WTC11 (cell line): Measurements from ENCODE around the gene CASR.
"Not testable (repeated sequence)": the region's sequence is repeated elsewhere in the genome, so short reads cannot be mapped to it uniquely, and the experiment has no call there.

ENCODE experiments used
- FOXJ3 ChIP-seq: sonication (generic); formaldehyde crosslinking; IDR thresholded peaks from 2 replicates; pipeline ENCODE4 v1.9.0; 2021; ENCODE audit warnings: missing genetic modification reagents, mild to moderate bottlenecking, borderline replicate concordance
- FOXK1 ChIP-seq: sonication (generic); formaldehyde crosslinking; IDR thresholded peaks from 2 replicates; pipeline ENCODE4 v1.8.0; 2022; ENCODE audit warnings: mild to moderate bottlenecking, moderate library complexity, missing genetic modification reagents
- IRF2 ChIP-seq: sonication (generic); formaldehyde crosslinking; IDR thresholded peaks from 2 replicates; pipeline ENCODE4 v1.8.0; 2022; ENCODE audit warnings: low read depth, missing genetic modification reagents, borderline replicate concordance
- NR2C2 ChIP-seq: sonication (generic); formaldehyde crosslinking; IDR thresholded peaks from 2 replicates; pipeline ENCODE4 v1.8.0; 2022; ENCODE audit warnings: mild to moderate bottlenecking, missing genetic modification reagents
- NR3C1 ChIP-seq: sonication (generic); formaldehyde crosslinking; conservative IDR thresholded peaks from 2 replicates; pipeline ENCODE4 v1.8.1; 2023; ENCODE audit warnings: low read depth, mild to moderate bottlenecking, missing genetic modification reagents
- ZNF138 ChIP-seq: sonication (generic); formaldehyde crosslinking; conservative IDR thresholded peaks from 2 replicates; pipeline ENCODE4 v1.8.1; 2022; ENCODE audit warnings: mild to moderate bottlenecking, moderate library complexity, missing genetic modification reagents
- TF ChIP-seq, protein P1 (sequence below): fragments of 200-600 bp; IDR thresholded peaks from 2 replicates; pipeline ENCODE4 v1.8.0; 2022; ENCODE audit warnings: antibody characterized with exemption
- TF ChIP-seq, protein P2 (sequence below): sonication (generic); formaldehyde crosslinking; conservative IDR thresholded peaks from 2 replicates; pipeline ENCODE4 v1.8.1; 2023; ENCODE audit warnings: mild to moderate bottlenecking, low read depth, missing genetic modification reagents, moderate library complexity
- TF ChIP-seq, protein P3 (sequence below): fragments of 250-450 bp; sonication (Bioruptor Pico); IDR thresholded peaks from 2 replicates; pipeline ENCODE4 v2.1.2; 2022; ENCODE audit warnings: mild to moderate bottlenecking, moderate library complexity
- TF ChIP-seq, protein P4 (sequence below): fragments of 250-450 bp; sonication (Bioruptor Pico); IDR thresholded peaks from 2 replicates; pipeline ENCODE4 v1.8.0; 2021; ENCODE audit warnings: mild to moderate bottlenecking
- TF ChIP-seq, protein P5 (sequence below): sonication (generic); formaldehyde crosslinking; IDR thresholded peaks from 2 replicates; pipeline ENCODE4 v1.8.1; 2023; ENCODE audit warnings: mild to moderate bottlenecking, missing genetic modification reagents

DNA sequence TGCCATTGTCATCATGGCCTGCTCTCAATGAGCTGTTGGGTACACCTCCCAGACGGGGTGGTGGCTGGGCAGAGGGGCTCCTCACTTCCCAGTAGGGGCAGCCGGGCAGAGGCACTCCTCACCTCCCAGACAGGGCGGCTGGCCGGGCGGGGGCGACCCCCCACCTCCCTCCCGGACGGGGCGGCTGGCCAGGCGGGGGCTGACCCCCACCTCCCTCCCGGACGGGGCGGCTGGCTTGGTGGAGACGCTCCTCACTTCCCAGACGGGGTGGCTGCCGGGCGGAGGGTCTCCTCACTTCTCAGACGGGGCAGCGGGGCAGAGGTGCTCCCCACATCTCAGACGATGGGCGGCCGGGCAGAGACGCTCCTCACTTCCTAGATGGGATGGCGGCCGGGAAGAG lies 18.0 kb downstream of the CASR start:
- TF ChIP-seq, protein P1, sequence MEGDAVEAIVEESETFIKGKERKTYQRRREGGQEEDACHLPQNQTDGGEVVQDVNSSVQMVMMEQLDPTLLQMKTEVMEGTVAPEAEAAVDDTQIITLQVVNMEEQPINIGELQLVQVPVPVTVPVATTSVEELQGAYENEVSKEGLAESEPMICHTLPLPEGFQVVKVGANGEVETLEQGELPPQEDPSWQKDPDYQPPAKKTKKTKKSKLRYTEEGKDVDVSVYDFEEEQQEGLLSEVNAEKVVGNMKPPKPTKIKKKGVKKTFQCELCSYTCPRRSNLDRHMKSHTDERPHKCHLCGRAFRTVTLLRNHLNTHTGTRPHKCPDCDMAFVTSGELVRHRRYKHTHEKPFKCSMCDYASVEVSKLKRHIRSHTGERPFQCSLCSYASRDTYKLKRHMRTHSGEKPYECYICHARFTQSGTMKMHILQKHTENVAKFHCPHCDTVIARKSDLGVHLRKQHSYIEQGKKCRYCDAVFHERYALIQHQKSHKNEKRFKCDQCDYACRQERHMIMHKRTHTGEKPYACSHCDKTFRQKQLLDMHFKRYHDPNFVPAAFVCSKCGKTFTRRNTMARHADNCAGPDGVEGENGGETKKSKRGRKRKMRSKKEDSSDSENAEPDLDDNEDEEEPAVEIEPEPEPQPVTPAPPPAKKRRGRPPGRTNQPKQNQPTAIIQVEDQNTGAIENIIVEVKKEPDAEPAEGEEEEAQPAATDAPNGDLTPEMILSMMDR, result not testable (repeated sequence)
- TF ChIP-seq FOXJ3 (CRISPR knock-in tag); NR2C2 (CRISPR knock-in tag); FOXK1 (CRISPR knock-in tag); IRF2; NR3C1 (CRISPR knock-in tag); ZNF138 (CRISPR knock-in tag): not testable (repeated sequence)
- TF ChIP-seq, protein P2, sequence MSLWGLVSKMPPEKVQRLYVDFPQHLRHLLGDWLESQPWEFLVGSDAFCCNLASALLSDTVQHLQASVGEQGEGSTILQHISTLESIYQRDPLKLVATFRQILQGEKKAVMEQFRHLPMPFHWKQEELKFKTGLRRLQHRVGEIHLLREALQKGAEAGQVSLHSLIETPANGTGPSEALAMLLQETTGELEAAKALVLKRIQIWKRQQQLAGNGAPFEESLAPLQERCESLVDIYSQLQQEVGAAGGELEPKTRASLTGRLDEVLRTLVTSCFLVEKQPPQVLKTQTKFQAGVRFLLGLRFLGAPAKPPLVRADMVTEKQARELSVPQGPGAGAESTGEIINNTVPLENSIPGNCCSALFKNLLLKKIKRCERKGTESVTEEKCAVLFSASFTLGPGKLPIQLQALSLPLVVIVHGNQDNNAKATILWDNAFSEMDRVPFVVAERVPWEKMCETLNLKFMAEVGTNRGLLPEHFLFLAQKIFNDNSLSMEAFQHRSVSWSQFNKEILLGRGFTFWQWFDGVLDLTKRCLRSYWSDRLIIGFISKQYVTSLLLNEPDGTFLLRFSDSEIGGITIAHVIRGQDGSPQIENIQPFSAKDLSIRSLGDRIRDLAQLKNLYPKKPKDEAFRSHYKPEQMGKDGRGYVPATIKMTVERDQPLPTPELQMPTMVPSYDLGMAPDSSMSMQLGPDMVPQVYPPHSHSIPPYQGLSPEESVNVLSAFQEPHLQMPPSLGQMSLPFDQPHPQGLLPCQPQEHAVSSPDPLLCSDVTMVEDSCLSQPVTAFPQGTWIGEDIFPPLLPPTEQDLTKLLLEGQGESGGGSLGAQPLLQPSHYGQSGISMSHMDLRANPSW (CRISPR knock-in tag), result not testable (repeated sequence)
- TF ChIP-seq, protein P3, sequence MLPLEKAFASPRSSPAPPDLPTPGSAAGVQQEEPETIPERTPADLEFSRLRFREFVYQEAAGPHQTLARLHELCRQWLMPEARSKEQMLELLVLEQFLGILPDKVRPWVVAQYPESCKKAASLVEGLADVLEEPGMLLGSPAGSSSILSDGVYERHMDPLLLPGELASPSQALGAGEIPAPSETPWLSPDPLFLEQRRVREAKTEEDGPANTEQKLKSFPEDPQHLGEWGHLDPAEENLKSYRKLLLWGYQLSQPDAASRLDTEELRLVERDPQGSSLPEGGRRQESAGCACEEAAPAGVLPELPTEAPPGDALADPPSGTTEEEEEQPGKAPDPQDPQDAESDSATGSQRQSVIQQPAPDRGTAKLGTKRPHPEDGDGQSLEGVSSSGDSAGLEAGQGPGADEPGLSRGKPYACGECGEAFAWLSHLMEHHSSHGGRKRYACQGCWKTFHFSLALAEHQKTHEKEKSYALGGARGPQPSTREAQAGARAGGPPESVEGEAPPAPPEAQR (CRISPR knock-in tag), result not testable (repeated sequence)
- TF ChIP-seq, protein P4, sequence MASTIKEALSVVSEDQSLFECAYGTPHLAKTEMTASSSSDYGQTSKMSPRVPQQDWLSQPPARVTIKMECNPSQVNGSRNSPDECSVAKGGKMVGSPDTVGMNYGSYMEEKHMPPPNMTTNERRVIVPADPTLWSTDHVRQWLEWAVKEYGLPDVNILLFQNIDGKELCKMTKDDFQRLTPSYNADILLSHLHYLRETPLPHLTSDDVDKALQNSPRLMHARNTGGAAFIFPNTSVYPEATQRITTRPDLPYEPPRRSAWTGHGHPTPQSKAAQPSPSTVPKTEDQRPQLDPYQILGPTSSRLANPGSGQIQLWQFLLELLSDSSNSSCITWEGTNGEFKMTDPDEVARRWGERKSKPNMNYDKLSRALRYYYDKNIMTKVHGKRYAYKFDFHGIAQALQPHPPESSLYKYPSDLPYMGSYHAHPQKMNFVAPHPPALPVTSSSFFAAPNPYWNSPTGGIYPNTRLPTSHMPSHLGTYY (CRISPR knock-in tag), result not testable (repeated sequence)
- TF ChIP-seq, protein P5, sequence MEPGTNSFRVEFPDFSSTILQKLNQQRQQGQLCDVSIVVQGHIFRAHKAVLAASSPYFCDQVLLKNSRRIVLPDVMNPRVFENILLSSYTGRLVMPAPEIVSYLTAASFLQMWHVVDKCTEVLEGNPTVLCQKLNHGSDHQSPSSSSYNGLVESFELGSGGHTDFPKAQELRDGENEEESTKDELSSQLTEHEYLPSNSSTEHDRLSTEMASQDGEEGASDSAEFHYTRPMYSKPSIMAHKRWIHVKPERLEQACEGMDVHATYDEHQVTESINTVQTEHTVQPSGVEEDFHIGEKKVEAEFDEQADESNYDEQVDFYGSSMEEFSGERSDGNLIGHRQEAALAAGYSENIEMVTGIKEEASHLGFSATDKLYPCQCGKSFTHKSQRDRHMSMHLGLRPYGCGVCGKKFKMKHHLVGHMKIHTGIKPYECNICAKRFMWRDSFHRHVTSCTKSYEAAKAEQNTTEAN (CRISPR knock-in tag), result not testable (repeated sequence)
